Urinary bladder (tissue), 4 donors: ENCODE results near the gene HMGXB4. TPM values are rescaled to one million over a fixed set of nuclear protein-coding genes. Genes with fewer than 3 reads are reported as not detected.

Experiments
- DNase-seq: peaks from one replicate; pipeline ENCODE4 v3.0.0-alpha.2; 2015; ENCODE audit errors: extremely low spot score
- H3K27ac ChIP-seq: one replicate; pipeline ENCODE4 v1.5.1; 2013; ENCODE audit warnings: low read depth, mild to moderate bottlenecking, moderate library complexity
- H3K36me3 ChIP-seq: one replicate; pipeline ENCODE4 v1.6.1; 2013; ENCODE audit warnings: mild to moderate bottlenecking, moderate library complexity; ENCODE audit not compliant: insufficient read depth
- H3K4me1 ChIP-seq: one replicate; pipeline ENCODE4 v1.6.1; 2013; ENCODE audit warnings: mild to moderate bottlenecking, moderate library complexity; ENCODE audit not compliant: insufficient read depth
- H3K4me3 ChIP-seq: one replicate; pipeline ENCODE4 v1.5.1; 2013; ENCODE audit warnings: low read depth, low read length
- WGBS: extraction: QIAGEN DNeasy Blood & Tissue Kit; methylation state at CpG from one replicate; pipeline ENCODE4 v1.1.7; 2013; 5-methylcytosine and 5-hydroxymethylcytosine counted together
- polyA plus RNA-seq: library from polyadenylated mRNA; stranded (reverse); fragments of 200-250 nt; gene quantifications from one replicate; pipeline ENCODE4 v1.2.3, GENCODE V29; 2013
- small RNA-seq: library from RNA; depleted of rRNA; stranded (forward); fragments of <200 nt; gene quantifications from one replicate; pipeline ENCODE3, GENCODE V24; 2014
- total RNA-seq: library from RNA; depleted of rRNA; stranded (reverse); fragments of >200 nt; gene quantifications from one replicate; pipeline ENCODE4 v1.2.3, GENCODE V29; 2014
- donor health status: healthy with polysubstance abuse.
- donor health status: healthy.

The HMGXB4 gene
- total and polyA plus RNA-seq, 2 donors = 14.0 to 18.9 TPM

DNA sequence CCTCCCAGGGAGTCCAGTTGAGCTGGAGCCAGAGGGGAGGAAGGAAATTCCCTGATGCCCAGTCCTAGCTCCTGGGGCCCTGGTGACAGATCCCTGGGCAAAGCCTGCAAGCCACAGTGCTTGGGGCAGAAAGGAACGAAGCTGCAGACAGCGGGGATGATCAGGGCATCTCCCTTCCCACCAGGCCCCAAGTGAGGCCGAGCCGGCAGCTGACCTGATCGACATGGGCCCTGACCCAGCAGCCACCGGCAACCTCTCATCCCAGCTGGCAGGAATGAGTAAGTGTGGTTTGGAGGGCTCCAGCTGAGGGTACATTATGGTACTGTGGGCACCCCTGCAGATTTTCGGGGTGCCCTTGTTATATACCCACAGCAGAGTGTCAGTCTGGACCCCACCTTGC is 75.9 kb downstream of the HMGXB4 start:
- no peak for DNase-seq
- H3K4me1 ChIP-seq = no peaks in the 10 kb centered on the region
- 93% methylated on average over 7 of the region's 7 CpGs for WGBS
- H3K27ac ChIP-seq = no peak overlapping the region
- H3K36me3 ChIP-seq = peaks cover 4% of the 10 kb centered on the region
- H3K4me3 ChIP-seq = no peak overlapping the region

DNA sequence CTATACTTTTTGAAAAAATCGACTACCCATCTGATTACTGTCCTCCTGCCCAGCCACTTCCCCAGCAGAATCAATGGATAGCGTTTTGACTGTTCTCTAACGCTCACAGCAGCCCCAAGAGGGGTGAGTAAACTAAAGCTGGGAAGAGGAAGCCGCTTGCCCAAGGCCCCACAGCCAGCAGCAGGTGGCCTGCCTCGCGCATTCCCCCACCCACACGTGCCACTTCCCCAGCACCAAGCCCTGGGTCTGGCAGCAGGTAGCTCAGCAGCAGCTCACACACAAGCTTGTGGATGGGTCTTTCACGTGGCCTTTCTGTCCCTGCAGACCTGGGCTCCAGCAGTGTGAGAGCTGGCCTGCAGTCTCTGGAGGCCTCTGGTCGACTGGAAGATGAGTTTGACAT is 76.7 kb downstream of the HMGXB4 start:
- Histone ChIP-seq H3K36me3 (peaks cover 4% of the 10 kb centered on the region), H3K4me1 (no peaks in the 10 kb centered on the region), H3K27ac (no peak overlapping the region), H3K4me3 (no peak overlapping the region)
- no peak for DNase-seq
- WGBS = 79% methylated on average over 9 of the region's 9 CpGs

DNA sequence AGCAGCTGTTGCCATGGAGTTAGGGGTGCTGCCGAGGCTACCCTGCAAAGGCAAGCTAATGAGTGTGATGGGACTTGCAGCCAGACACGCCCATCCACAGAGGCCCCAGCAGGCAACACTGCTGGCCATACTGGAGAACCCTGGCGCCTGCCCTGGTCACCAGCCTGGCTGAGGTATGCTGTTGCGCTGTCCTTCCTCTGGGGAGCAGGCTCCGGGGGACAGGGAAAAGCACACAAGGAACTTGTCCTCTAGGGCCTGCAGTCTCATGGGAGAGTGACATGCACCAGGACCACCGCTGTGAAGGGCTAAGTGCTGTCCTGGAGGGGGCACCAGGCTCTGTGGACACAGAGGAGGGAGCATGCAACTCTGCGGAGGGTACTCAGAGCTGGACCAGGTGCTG is 78.2 kb downstream of the HMGXB4 start:
- Histone ChIP-seq H3K4me1 (no peaks in the 10 kb centered on the region), H3K36me3 (peaks cover 4% of the 10 kb centered on the region), H3K4me3 (no peak overlapping the region), H3K27ac (no peak overlapping the region)
- DNase-seq = no peak
- 82% methylated on average over 7 of the region's 7 CpGs for WGBS

DNA sequence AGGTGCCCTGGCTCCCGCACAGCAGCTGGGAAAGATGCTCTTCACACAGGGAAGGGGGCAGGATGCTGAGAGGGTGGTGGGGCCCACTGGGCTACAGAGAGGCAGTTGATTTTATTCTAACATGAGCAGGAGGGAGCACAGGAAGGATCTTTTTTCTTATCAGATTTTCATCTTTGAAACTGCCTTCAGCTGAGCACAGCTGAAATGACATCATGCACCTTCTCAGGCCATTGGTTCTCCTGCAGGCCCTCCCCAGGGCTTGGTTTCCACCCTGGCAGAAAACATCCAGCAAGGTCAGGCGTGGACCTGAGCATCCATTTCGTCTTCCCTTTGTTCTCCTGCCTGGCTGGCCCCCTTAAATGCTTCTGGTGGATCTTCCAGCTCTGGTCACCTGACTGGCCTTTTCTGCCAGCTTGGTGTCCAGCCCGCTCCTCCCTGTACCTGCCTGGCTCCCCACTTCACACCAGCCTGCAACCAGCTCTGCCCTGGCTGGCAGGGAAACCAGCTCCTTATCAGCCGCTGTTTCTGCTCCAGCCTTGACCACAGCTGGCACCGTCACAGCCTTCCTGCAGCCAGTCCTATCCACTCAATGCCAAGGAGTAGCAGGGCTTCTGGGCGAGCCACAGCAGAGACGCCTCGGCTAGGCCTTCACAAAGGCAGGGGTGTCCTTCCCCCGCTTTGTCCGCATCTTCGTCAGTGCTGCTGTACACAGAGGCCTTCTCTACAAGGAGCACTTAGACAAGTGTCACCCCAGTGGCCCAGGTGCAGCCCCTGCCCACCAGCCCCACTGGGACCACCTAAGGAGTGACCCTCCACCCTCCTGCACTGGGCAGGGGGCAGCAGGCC is 78.9 kb downstream of the HMGXB4 start:
- H3K36me3 ChIP-seq = peaks cover 4% of the 10 kb centered on the region
- 90% methylated on average over 12 of the region's 12 CpGs for WGBS

DNA sequence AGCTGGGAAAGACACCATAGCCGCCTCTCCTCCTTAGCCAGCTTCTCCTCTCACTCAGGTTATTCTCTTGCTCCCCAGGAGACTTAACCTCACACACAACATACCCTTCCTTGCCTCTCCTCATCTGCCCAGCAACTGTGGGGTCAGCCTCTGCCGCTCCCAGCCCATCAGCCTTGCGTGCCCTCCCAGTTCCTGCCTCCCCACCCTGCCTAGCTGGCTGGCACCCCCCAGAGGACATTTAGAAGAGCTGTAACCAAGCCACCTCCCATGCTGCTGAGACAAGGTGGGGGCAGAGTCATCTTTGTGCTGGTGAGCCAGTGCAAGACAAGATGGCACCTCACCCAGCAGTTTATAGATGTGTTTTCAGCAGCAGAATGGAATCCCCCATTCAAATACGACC is 80.6 kb downstream of the HMGXB4 start:
- H3K4me1 ChIP-seq = no peaks in the 10 kb centered on the region
- no peak overlapping the region for H3K4me3 ChIP-seq
- no peak overlapping the region for H3K27ac ChIP-seq
- 86% methylated on average over 4 of the region's 4 CpGs for WGBS
- no peak for DNase-seq
- peaks cover 4% of the 10 kb centered on the region for H3K36me3 ChIP-seq

More for the DNA sequence above, 78.9 kb downstream of the HMGXB4 start:
- Histone ChIP-seq H3K27ac (no peak overlapping the region), H3K4me3 (no peak overlapping the region), H3K4me1 (no peaks in the 10 kb centered on the region)
- no peak for DNase-seq

DNA sequence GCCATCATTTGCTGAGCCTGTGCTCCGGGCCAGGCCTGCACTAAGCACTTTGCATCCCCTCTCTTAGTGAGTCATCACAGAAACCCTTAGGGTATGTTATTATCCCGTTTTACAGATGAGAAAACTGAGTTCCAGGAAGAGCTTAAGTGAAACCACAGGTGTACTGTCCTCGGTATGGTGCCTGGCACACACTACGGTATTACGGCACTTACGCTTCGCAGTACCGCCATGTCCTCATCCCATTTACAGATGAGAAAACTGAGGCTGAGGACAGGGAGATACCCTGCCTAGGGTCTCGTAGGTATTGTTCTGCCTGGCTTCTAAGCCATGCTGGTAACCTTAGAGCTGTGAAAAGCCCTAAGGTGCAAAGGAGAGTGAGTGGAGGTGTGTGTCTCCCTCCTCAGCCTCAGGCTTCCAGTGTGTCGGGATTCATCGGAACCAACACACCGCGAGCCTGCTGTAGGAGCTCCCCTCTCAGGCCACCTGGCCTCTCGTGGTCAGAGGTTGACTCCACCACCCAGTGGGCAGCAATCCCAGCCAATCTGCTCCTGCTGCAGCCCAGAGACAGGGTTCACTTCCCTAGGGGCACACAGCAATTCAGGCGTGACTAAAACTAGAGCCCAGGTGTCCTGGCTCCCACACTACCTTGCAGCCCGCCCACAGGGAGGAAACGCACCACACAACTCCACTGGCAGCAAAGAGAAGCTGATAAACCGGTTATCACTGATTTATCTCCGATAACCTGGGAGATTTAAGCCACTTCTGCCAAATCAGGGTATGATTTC is 84.0 kb downstream of the HMGXB4 start:
- WGBS = 92% methylated on average over 19 of the region's 19 CpGs

DNA sequence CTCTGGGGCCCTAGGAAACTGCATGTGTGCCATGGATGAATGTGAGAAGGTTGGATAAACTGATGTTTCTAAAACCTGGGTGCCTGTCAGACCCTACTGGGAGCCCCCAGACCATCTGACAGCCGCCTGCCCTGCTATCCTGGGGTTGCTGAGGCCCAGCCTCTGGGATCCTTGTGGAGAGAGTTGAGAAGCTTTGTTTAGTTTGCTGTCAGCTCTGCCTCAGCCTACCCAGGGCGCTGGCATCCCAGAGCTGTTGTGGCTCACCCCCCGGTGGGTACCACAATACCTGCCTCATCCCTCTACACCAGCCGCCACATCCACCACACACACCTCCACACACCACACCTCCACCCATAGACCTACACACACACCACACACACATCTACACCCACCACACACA is 85.1 kb downstream of the HMGXB4 start:
- no peak overlapping the region for H3K27ac ChIP-seq
- no peaks in the 10 kb centered on the region for H3K4me1 ChIP-seq
- peaks cover 2% of the 10 kb centered on the region for H3K36me3 ChIP-seq
- WGBS = 94% methylated on average over 4 of the region's 4 CpGs
- H3K4me3 ChIP-seq = no peak overlapping the region
- no peak for DNase-seq

More for the DNA sequence above, 84.0 kb downstream of the HMGXB4 start:
- Histone ChIP-seq H3K4me3 (no peak overlapping the region), H3K27ac (no peak overlapping the region), H3K4me1 (no peaks in the 10 kb centered on the region), H3K36me3 (peaks cover 2% of the 10 kb centered on the region)
- DNase-seq = no peak

DNA sequence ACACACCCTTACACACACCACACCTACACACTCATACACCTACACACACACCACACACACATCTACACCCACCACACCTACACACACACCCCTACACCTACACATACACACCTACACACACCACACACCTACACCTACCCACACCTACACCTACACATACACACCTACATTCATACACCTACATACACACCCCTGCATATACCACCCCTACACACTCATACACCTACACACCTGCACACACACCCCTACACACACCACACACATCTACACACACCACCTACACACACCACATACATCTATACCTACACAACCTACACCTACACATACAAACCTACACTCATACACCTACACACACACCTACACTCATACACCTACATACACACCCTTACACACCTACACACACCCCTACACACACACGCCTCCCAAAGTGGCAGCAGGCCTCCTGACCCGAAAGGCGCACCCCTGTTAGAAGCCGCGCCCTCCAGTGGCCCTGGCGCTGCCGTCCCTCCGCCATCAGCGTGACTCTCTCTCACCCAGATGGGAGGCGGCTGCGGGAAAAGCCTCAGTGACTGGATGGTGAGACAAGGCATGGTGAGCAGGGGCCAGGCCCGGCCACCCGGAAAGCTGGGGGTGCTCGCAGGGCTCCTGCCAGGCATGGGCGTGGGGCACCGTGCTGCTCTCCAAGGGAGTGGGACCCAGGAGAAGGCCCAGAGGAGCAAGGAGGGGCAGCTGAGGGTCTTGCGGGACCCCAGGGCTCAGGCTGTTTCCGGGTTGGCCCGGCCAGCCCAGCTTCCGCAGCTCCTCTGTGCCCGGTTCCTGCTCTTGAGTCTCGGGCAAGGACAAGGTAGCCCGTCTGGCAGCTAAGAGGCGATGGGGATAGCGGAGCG is 86.6 kb downstream of the HMGXB4 start:
- WGBS = 97% methylated on average over 26 of the region's 26 CpGs
- Histone ChIP-seq H3K4me3 (no peak overlapping the region), H3K4me1 (no peaks in the 10 kb centered on the region), H3K27ac (no peak overlapping the region), H3K36me3 (no peaks in the 10 kb centered on the region)
- DNase-seq = no peak

DNA sequence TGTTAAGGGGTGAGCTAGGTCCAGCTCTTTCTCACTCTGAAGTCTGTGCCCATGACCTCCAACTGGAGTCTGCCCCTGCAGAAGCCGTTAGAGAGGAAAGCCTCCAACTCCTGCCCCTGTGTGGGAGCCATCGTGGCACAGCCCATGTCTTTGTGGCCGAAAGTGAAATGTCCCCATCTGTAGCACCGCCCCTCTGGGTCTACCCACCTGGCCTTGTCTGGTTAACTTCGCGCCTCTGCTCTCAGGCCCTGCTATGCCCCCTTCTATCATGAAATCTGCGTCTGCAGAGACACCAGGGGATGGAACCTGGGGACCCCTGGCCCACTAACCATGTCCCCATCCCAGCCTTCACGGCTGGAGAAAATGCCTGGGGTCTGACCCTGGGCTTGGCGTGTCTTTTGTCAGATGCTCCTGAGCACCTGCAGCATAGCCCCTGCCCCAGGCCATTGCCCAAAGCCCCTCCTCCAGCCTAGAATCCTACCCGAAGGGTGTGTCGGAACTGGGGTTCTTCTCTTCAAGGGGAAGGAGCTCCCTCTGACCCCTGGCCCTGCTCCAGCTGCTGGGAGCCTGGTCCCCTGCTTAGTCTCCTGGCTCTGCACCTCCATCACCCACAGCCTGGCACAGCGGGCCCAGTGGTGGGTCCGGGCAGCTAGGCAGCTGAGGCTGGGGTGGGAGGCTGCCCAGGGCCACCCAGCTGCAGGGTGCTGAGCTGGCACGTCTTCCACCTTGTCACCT is 87.8 kb downstream of the HMGXB4 start:
- Histone ChIP-seq H3K36me3 (no peaks in the 10 kb centered on the region), H3K4me3 (no peak overlapping the region), H3K4me1 (no peaks in the 10 kb centered on the region), H3K27ac (no peak overlapping the region)
- no peak for DNase-seq
- WGBS = 94% methylated on average over 14 of the region's 14 CpGs

Small RNA genes lying within 50 kb of the gene (small RNA-seq; reads per million reads assigned to genes)
- gene MIR3909 (5.0 reads per million, percentile 92 among the genes with 10 or more reads in this experiment), gene MIR6069 (not detected), gene RNU7-167P (not detected)

Other genes with a start within 250 kb of the HMGXB4 start
- gene ISX, start 191.3 kb upstream of the HMGXB4 start, total RNA-seq = not detected
- gene ISX, start 191.3 kb upstream of the HMGXB4 start, polyA plus RNA-seq = not detected
- gene TOM1, start 42.4 kb downstream of the HMGXB4 start, total RNA-seq = 15.0 TPM
- 35.3 TPM for gene TOM1, start 42.4 kb downstream of the HMGXB4 start, polyA plus RNA-seq
- gene HMOX1, start 123.6 kb downstream of the HMGXB4 start, total RNA-seq = 9.7 TPM
- 11.3 TPM for gene HMOX1, start 123.6 kb downstream of the HMGXB4 start, polyA plus RNA-seq
- 24.7 TPM for gene MCM5, start 142.6 kb downstream of the HMGXB4 start, total RNA-seq
- 22.2 TPM for gene MCM5, start 142.6 kb downstream of the HMGXB4 start, polyA plus RNA-seq